Measurements from ENCODE around the gene DNAJB8. TPM values are rescaled to one million over a fixed set of nuclear protein-coding genes. Genes with fewer than 3 reads are reported as not detected.

DNAJB8 gene
- total RNA-seq, 4 donors from 2014 or later: not detected

DNA sequence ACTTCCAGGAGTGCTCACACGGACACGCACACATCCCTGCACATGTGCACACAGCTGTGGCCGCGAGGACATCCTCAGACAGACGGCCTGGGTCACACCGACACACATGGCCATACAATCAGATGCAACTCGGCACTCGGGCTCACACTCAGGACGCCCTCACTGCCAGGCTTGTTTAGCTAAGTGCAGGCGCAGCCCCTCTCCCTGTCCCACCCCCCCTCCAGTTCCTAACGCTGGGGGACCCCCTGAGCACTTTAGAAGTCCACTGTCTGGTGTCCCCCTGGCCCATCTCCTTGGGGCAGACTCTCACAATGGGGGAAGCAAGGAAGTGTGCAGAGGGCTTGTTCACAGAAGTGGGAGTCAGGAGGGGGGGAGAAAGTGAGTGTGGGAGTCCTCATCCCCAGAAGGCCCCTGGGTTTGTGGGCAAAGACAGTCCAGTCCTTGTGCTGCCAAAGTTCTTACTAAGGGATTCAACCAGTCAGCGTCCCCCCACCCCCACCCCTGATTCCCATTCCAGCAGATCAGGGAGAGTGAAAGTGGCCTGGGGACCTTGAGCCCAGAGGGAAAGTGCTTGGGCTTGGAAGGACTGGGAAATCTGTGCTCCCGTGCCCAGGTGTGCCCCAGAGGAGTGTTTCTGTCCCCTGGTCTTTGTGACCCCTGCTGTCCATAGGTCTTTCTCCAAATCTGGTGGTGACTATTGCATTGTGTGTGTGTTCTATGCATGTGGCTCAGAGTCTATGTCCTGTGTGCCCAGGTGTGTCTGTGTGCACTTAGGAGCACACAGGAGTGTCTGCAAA, 27.1 kb upstream of the DNAJB8 start:
- intact Hi-C loops (cut with DNase I; ENCODE audit: low total_unique reads): no loop called here
- no peak for DNase-seq
- Histone ChIP-seq H3K4me1 (peaks cover 21 to 34% of the 10 kb centered on the region in 2 donors), H3K27me3 (peaks cover 92 to 93% (median 93%) of the 10 kb centered on the region in 3 donors), H3K27ac (no peak overlapping the region), H3K36me3 (no peaks in the 10 kb centered on the region), H3K9me3 (no peaks in the 10 kb centered on the region), H3K4me3 (no peak overlapping the region)
- TF ChIP-seq POLR2A (IDR thresholded peaks at IDR 0.05) (no peak), CTCF (IDR thresholded peaks at IDR 0.05 in 4 of 5, conservative IDR thresholded peaks at IDR 0.05 in 1 of 5) (no peak)
- no peak for ATAC-seq
- in situ Hi-C loops (cut with MboI; ENCODE audit: low sequenced_read_pairs in 4 of 4): loop anchor here in 1 of 4 donors (25.0 kb wide), 1 partner anchor 406 kb away; no protein-coding TSS in a partner anchor

DNA sequence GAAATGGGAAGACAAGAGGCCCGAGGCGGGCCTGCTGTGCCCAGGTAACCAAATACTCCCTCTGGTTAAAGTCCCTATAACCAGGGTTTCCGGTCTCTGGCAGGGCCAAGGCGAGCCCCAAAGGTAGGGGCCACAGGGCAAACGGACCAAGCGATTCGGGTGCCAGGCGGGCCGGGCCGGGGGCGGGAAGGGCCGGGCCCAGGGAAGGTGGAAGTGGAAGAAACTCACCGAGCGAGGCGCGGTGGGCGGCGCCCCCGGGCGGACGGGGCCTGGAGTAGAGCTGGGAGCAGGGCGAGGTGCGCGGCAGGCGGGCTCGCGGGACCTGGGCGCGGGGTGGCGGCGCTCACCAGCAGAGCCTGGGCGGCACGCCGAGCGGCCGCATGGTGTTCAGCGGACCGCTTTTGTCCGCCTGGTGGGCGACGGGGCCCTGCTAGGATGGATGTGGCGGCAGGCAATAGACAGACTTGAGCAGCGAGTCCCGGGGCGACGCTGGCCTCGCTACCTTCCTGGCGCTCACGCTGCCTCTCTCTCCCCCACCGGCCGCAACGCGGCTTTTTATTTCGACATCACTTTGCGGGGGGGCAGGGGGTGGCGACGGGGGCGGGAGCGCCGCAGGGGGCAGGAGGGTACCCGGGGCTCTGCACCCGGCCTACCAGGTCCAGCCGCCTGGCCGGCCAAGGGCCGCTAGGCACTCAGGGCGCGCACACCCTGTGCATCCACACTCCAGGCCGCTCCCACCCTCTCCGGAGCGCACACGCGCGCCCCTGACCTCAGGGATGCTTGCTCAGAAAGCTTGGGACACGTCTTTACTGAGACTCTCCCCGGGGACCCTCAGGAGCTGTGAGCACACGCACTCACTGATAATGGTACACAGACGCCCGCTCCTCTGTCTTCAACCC, 26.2 kb upstream of the DNAJB8 start, which contains the start of gene GATA2:
GATA2 (minus strand) TSS at position 531 of the 899 bp plus-strand sequence. CDS start 6,170 bp downstream, outside the sequence.
- Histone ChIP-seq H3K4me1 (peaks cover 26 to 42% of the 10 kb centered on the region in 2 donors), H3K4me3 (peak within 1 kb of the TSS; percentile 12 to 41 (median 34)), H3K36me3 (no peaks in the 10 kb centered on the region), H3K27ac (no peak within 1 kb of the TSS), H3K9me3 (no peaks in the 10 kb centered on the region), H3K27me3 (peaks cover 92 to 94% (median 94%) of the 10 kb centered on the region in 3 donors)
- intact Hi-C loops (cut with DNase I; ENCODE audit: low total_unique reads) (no loop called here), in situ Hi-C loops (cut with MboI; ENCODE audit: low sequenced_read_pairs in 4 of 4) (loop anchor here in 1 of 4 donors (25.0 kb wide), 1 partner anchor 406 kb away; no protein-coding TSS in a partner anchor)
- TF ChIP-seq POLR2A (IDR thresholded peaks at IDR 0.05) (no peak), CTCF (IDR thresholded peaks at IDR 0.05 in 4 of 5, conservative IDR thresholded peaks at IDR 0.05 in 1 of 5) (no peak)
- no peak for ATAC-seq
- no peak for DNase-seq

DNA sequence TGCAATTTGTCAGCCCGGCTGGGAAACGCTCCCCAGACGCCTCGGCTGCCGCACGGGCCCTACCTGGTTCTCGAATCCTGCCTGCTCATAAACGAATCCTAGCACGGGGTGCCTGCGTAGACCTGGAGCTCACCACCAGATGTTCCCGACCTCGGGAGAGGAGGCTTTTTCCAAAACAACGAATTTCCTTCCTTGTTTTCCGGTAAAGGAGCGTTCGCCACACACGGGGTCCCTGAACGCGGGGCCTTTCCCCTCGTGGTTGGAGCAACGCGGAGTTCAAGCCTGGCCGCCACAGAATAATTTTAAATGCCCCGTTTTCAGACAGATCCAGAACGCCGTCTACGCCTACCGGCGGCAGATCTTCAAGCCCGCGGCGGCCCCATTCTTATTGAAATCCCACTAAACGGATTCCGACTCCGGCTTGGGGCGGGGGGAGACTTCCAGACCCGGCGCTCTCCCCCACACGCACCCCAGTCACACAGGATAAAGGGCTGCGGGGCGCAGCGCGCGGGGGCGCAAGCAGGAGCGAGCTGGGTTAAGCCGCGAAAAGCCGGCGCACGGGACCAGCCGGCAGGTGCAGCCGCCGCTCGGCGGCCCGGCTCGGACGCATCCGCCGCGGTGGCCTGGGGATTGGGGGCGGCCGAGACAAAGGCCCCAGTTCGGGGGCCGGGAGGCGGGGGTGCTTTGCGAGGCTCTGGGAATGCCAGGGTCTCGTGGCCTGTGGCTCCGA, 25.4 kb upstream of the DNAJB8 start:
- H3K27me3 ChIP-seq: peaks cover 95 to 97% (median 97%) of the 10 kb centered on the region in 3 donors
- intact Hi-C loops (cut with DNase I; ENCODE audit: low total_unique reads): no loop called here

More for the DNA sequence above, 25.4 kb upstream of the DNAJB8 start:
- H3K36me3 ChIP-seq: no peaks in the 10 kb centered on the region
- in situ Hi-C loops (cut with MboI; ENCODE audit: low sequenced_read_pairs in 4 of 4): loop anchor here in 1 of 4 donors (25.0 kb wide), 1 partner anchor 405 kb away; no protein-coding TSS in a partner anchor
- no peak for TF ChIP-seq POLR2A (IDR thresholded peaks at IDR 0.05)
- no peak for TF ChIP-seq CTCF (IDR thresholded peaks at IDR 0.05 in 4 of 5, conservative IDR thresholded peaks at IDR 0.05 in 1 of 5)
- peaks cover 23 to 46% of the 10 kb centered on the region in 2 donors for H3K4me1 ChIP-seq
- ATAC-seq: no peak
- H3K4me3 ChIP-seq: peak overlapping the region; percentile 12 to 41 (median 34)
- no peak for DNase-seq
- no peaks in the 10 kb centered on the region for H3K9me3 ChIP-seq
- no peak overlapping the region for H3K27ac ChIP-seq
